A673 (cell line): ENCODE measurements around the gene TFCP2L1. TPM values are rescaled to one million over a fixed set of nuclear protein-coding genes. Genes with fewer than 3 reads are reported as not detected.

ENCODE experiments used
- BruUV-seq: library from RNA; stranded (reverse); fragments of 400-500 nt; replicated peaks from 2 replicates; lab custom pipeline; 2021; lab: Mats Ljungman, UMichigan
- CTCF ChIA-PET: fragments of 300-600 bp; sonication (Branson Sonifier 250); formaldehyde crosslinking; loops from one replicate; lab custom pipeline; 2022; ENCODE audit warnings: antibody characterized with exemption; lab: Charles Lee
- POLR2A ChIA-PET: fragments of 300-600 bp; sonication (Branson Sonifier 250); formaldehyde crosslinking; loops from one replicate; lab custom pipeline; 2022; ENCODE audit warnings: antibody characterized with exemption; ENCODE audit not compliant: low non-redundant PET; lab: Charles Lee
- DNase-seq: peaks from one replicate; pipeline ENCODE4 v3.0.0-alpha.2; 2015; ENCODE audit warnings: low spot score
- H3K27ac ChIP-seq: fragments of 200-600 bp; sonication (generic); 2 replicates; pipeline ENCODE4 v1.5.1; 2016; ENCODE audit warnings: mixed run types, low read depth, mild to moderate bottlenecking, mixed read lengths, antibody characterized with exemption, low read length; ENCODE audit not compliant: poor library complexity, severe bottlenecking
- H3K27me3 ChIP-seq: fragments of 200-600 bp; sonication (generic); replicated peaks from 2 replicates; pipeline ENCODE4 v1.6.1; 2017; ENCODE audit warnings: mixed run types, low read depth, mild to moderate bottlenecking, mixed read lengths, antibody characterized with exemption, low read length; ENCODE audit not compliant: insufficient read depth, poor library complexity
- H3K36me3 ChIP-seq: fragments of 200-600 bp; sonication (generic); 2 replicates; pipeline ENCODE4 v1.6.1; 2016; ENCODE audit warnings: mixed run types, mild to moderate bottlenecking, mixed read lengths, antibody characterized with exemption, low read length; ENCODE audit not compliant: insufficient read depth, poor library complexity, severe bottlenecking
- H3K4me1 ChIP-seq: fragments of 200-600 bp; sonication (generic); 2 replicates; pipeline ENCODE4 v1.6.1; 2017; ENCODE audit warnings: mixed run types, mild to moderate bottlenecking, mixed read lengths, antibody characterized with exemption, low read length; ENCODE audit not compliant: insufficient read depth, poor library complexity, severe bottlenecking
- H3K4me3 ChIP-seq: fragments of 200-600 bp; sonication (generic); 2 replicates; pipeline ENCODE4 v1.5.1; 2016; ENCODE audit warnings: low read depth, mixed run types, mild to moderate bottlenecking, mixed read lengths, low read length; ENCODE audit not compliant: poor library complexity, severe bottlenecking
- H3K9me3 ChIP-seq: fragments of 200-600 bp; sonication (generic); 2 replicates; pipeline ENCODE4 v1.6.1; 2016; ENCODE audit warnings: mixed run types, low read depth, mild to moderate bottlenecking, mixed read lengths, antibody characterized with exemption, low read length; ENCODE audit not compliant: poor library complexity, severe bottlenecking
- CTCF ChIP-seq: fragments of 300-800, 200-600 bp; sonication (generic); conservative IDR thresholded peaks from 2 replicates; pipeline ENCODE4 v1.5.1; 2017; ENCODE audit warnings: low read depth, mild to moderate bottlenecking, antibody characterized with exemption, low read length, moderate library complexity, mixed read lengths
- EZH2 ChIP-seq: fragments of 200-600 bp; sonication (generic); IDR thresholded peaks from 2 replicates; pipeline ENCODE4 v1.6.1; 2017; ENCODE audit warnings: borderline replicate concordance, low read depth, mild to moderate bottlenecking, mixed read lengths, antibody characterized with exemption, low read length; ENCODE audit not compliant: poor library complexity, severe bottlenecking
- intact Hi-C: fragments of 100-400 bp; cut with micrococcal nuclease; formaldehyde crosslinking; loops from one replicate; pipeline ENCODE4 v1.10.0; 2022; ENCODE audit not compliant: unreplicated experiment
- total RNA-seq: library from RNA; stranded (reverse); gene quantifications from 2 replicates; pipeline ENCODE4 v1.2.3, GENCODE V29; 2021

TFCP2L1 gene
- total RNA-seq, 1 experiment from 2014 or later, result not detected

- no peak for DNase-seq
- ChIA-PET POLR2A (no interaction called here), CTCF (no interaction called here)
- H3K36me3 ChIP-seq, result no peaks in the 10 kb centered on the region
- BruUV-seq, result no TSS peak
- no peak overlapping the region for H3K4me3 ChIP-seq
- H3K9me3 ChIP-seq, result no peaks in the 10 kb centered on the region
- TF ChIP-seq EZH2, result no peak
- no peak for TF ChIP-seq CTCF
- H3K4me1 ChIP-seq, result no peaks in the 10 kb centered on the region
- no peaks in the 10 kb centered on the region for H3K27me3 ChIP-seq
- intact Hi-C loops, result no loop called here
- no peak overlapping the region for H3K27ac ChIP-seq
Measured at GRCh38 chr2:121189011-121189410, 96.0 kb downstream of the TFCP2L1 start.

GRCh38 chr2:121187982-121188411, 97.0 kb downstream of the TFCP2L1 start:
- Histone ChIP-seq H3K27ac (no peak overlapping the region), H3K27me3 (no peaks in the 10 kb centered on the region), H3K4me1 (no peaks in the 10 kb centered on the region), H3K36me3 (no peaks in the 10 kb centered on the region), H3K4me3 (no peak overlapping the region), H3K9me3 (no peaks in the 10 kb centered on the region)
- DNase-seq, result no peak
- ChIA-PET CTCF (no interaction called here), POLR2A (no interaction called here)
- intact Hi-C loops, result no loop called here
- no peak for TF ChIP-seq CTCF
- no peak for TF ChIP-seq EZH2
- no TSS peak for BruUV-seq

- CTCF ChIA-PET, result no interaction called here
- intact Hi-C loops, result no loop called here
Measured at GRCh38 chr2:121187351-121187981, 97.5 kb downstream of the TFCP2L1 start.

More at GRCh38 chr2:121187351-121187981, 97.5 kb downstream of the TFCP2L1 start:
- POLR2A ChIA-PET, result no interaction called here
- Histone ChIP-seq H3K27me3 (no peaks in the 10 kb centered on the region), H3K27ac (no peak overlapping the region), H3K9me3 (no peaks in the 10 kb centered on the region), H3K36me3 (no peaks in the 10 kb centered on the region), H3K4me1 (no peaks in the 10 kb centered on the region), H3K4me3 (no peak overlapping the region)
- no peak for DNase-seq
- BruUV-seq, result no TSS peak
- TF ChIP-seq CTCF (no peak), EZH2 (no peak)
